ENCODE measurements around the gene RBM48. TPM values are rescaled to one million over a fixed set of nuclear protein-coding genes. Genes with fewer than 3 reads are reported as not detected.
"Not testable (repeated sequence)": the region's sequence is repeated elsewhere in the genome, so short reads cannot be mapped to it uniquely, and the experiment has no call there.

Gene RBM48
- 6.7 TPM for polyA plus RNA-seq (2013, experiment 1 of 2)
- 7.4 TPM for polyA plus RNA-seq (2013, experiment 2 of 2)

- WGBS: under 1% methylated on average over 74 of the region's 79 CpGs
Measured at GRCh38 chr7:92528188-92528957, at the start of gene RBM48, which contains the start of gene PEX1. Gene RBM48, plus strand, starts transcription at chr7:92528795. Its CDS starts 19 bp downstream, at chr7:92528814. Gene PEX1, minus strand, starts transcription at chr7:92528520. Its CDS starts 85 bp downstream, at chr7:92528435.

GRCh38 chr7:92479146-92479545 is 49.4 kb upstream of the RBM48 start:
- not testable (repeated sequence) for H3K18ac ChIP-seq (ENCODE audit: low read depth in 1 of 2, low read length in 2 of 2); H2BK15ac ChIP-seq (ENCODE audit: low read depth, poor library complexity, severe bottlenecking); H2BK12ac ChIP-seq (ENCODE audit: low read length in 2 of 2); H2BK120ac ChIP-seq (ENCODE audit: low read depth, low read length); H2AK5ac ChIP-seq (ENCODE audit: low read length, severe bottlenecking); H3K14ac ChIP-seq (ENCODE audit: low read length in 2 of 2); DNase-seq; H3K36me3 ChIP-seq (ENCODE audit: control insufficient read depth in 1 of 2, insufficient read depth in 2 of 2, low read depth in 1 of 2, low read length in 2 of 2); H3K4me3 ChIP-seq (ENCODE audit: insufficient read depth in 1 of 2, low read depth in 1 of 2, low read length in 2 of 2); H3K79me1 ChIP-seq (replicated peaks; ENCODE audit: low read length, poor library complexity, severe bottlenecking); H3K23ac ChIP-seq (ENCODE audit: low read length in 2 of 2); H3K4ac ChIP-seq (ENCODE audit: low read depth in 1 of 2, low read length in 2 of 2); H2AFZ ChIP-seq (ENCODE audit: low read depth, low read length); H3K9ac ChIP-seq (ENCODE audit: low read length); H3K9me3 ChIP-seq (ENCODE audit: control insufficient read depth, low read length); H4K8ac ChIP-seq (ENCODE audit: low read length); H3K27me3 ChIP-seq (ENCODE audit: control insufficient read depth in 1 of 2, insufficient read depth in 1 of 2, low read length in 2 of 2); H3K27ac ChIP-seq (ENCODE audit: low read length, poor library complexity, severe bottlenecking); H2BK5ac ChIP-seq (ENCODE audit: low read depth, low read length, poor library complexity, severe bottlenecking); H4K91ac ChIP-seq (ENCODE audit: low read length); H3K4me2 ChIP-seq (ENCODE audit: low read length, poor library complexity, severe bottlenecking); H3K4me1 ChIP-seq (ENCODE audit: control insufficient read depth, insufficient read depth, low read depth, low read length)
- 95% methylated on average over 4 of the region's 4 CpGs for WGBS

More at GRCh38 chr7:92528188-92528957, at the start of gene RBM48, which contains the start of gene PEX1:
- peak within 1 kb of the TSS; percentile 53 for H2BK5ac ChIP-seq (ENCODE audit: low read depth, low read length, poor library complexity, severe bottlenecking)
- H2AK5ac ChIP-seq (ENCODE audit: low read length, severe bottlenecking): peak within 1 kb of the TSS; percentile 41
- H2BK15ac ChIP-seq (ENCODE audit: low read depth, poor library complexity, severe bottlenecking): no peak within 1 kb of the TSS
- H3K18ac ChIP-seq (ENCODE audit: low read depth in 1 of 2, low read length in 2 of 2): peak within 1 kb of the TSS; percentile 83 to 96
- H3K9ac ChIP-seq (ENCODE audit: low read length): peak within 1 kb of the TSS; percentile 96
- peak within 1 kb of the TSS; percentile 94 for H4K8ac ChIP-seq (ENCODE audit: low read length)
- peak within 1 kb of the TSS; percentile 79 for H4K91ac ChIP-seq (ENCODE audit: low read length)
- peak within 1 kb of the TSS; percentile 88 for H3K4me2 ChIP-seq (ENCODE audit: low read length, poor library complexity, severe bottlenecking)
- peak within 1 kb of the TSS in 1 of 2 experiments; percentile 98 for H3K4ac ChIP-seq (ENCODE audit: low read depth in 1 of 2, low read length in 2 of 2)
- H3K27ac ChIP-seq (ENCODE audit: low read length, poor library complexity, severe bottlenecking): peak within 1 kb of the TSS; percentile 84
- peaks cover 8 to 28% of the 10 kb centered on the region in 2 experiments for H3K36me3 ChIP-seq (ENCODE audit: control insufficient read depth in 1 of 2, insufficient read depth in 2 of 2, low read depth in 1 of 2, low read length in 2 of 2)
- peak within 1 kb of the TSS; percentile 27 for H2BK120ac ChIP-seq (ENCODE audit: low read depth, low read length)
- peak within 1 kb of the TSS in 1 of 2 experiments; percentile 94 for H3K23ac ChIP-seq (ENCODE audit: low read length in 2 of 2)
- peak within 1 kb of the TSS in 1 of 2 experiments; percentile 47 for H2BK12ac ChIP-seq (ENCODE audit: low read length in 2 of 2)
- peak within 1 kb of the TSS; percentile 96 to 99 for H3K4me3 ChIP-seq (ENCODE audit: insufficient read depth in 1 of 2, low read depth in 1 of 2, low read length in 2 of 2)
- H3K79me1 ChIP-seq (replicated peaks; ENCODE audit: low read length, poor library complexity, severe bottlenecking): peaks cover 30% of the 10 kb centered on the region
- peak; percentile 100 for DNase-seq
- H3K9me3 ChIP-seq (ENCODE audit: control insufficient read depth, low read length): no peaks in the 10 kb centered on the region
- no peaks in the 10 kb centered on the region for H3K27me3 ChIP-seq (ENCODE audit: control insufficient read depth in 1 of 2, insufficient read depth in 1 of 2, low read length in 2 of 2)
- H3K4me1 ChIP-seq (ENCODE audit: control insufficient read depth, insufficient read depth, low read depth, low read length): peaks cover 2% of the 10 kb centered on the region
- peak within 1 kb of the TSS; percentile 99 for H2AFZ ChIP-seq (ENCODE audit: low read depth, low read length)
- peak within 1 kb of the TSS in 1 of 2 experiments; percentile 91 for H3K14ac ChIP-seq (ENCODE audit: low read length in 2 of 2)

- not testable (repeated sequence) for H4K8ac ChIP-seq (ENCODE audit: low read length)
Measured at GRCh38 chr7:92483624-92484023, 45.0 kb upstream of the RBM48 start.

GRCh38 chr7:92484226-92484625 is 44.4 kb upstream of the RBM48 start:
- H3K14ac ChIP-seq (ENCODE audit: low read length in 2 of 2); H3K79me1 ChIP-seq (replicated peaks; ENCODE audit: low read length, poor library complexity, severe bottlenecking); H3K18ac ChIP-seq (ENCODE audit: low read depth in 1 of 2, low read length in 2 of 2); H2AFZ ChIP-seq (ENCODE audit: low read depth, low read length); H2AK5ac ChIP-seq (ENCODE audit: low read length, severe bottlenecking); H2BK15ac ChIP-seq (ENCODE audit: low read depth, poor library complexity, severe bottlenecking); H3K27me3 ChIP-seq (ENCODE audit: control insufficient read depth in 1 of 2, insufficient read depth in 1 of 2, low read length in 2 of 2); H2BK5ac ChIP-seq (ENCODE audit: low read depth, low read length, poor library complexity, severe bottlenecking); H3K4me2 ChIP-seq (ENCODE audit: low read length, poor library complexity, severe bottlenecking); H3K4me1 ChIP-seq (ENCODE audit: control insufficient read depth, insufficient read depth, low read depth, low read length); DNase-seq; H3K9me3 ChIP-seq (ENCODE audit: control insufficient read depth, low read length); H2BK120ac ChIP-seq (ENCODE audit: low read depth, low read length); H4K91ac ChIP-seq (ENCODE audit: low read length); H2BK12ac ChIP-seq (ENCODE audit: low read length in 2 of 2); H4K8ac ChIP-seq (ENCODE audit: low read length); H3K27ac ChIP-seq (ENCODE audit: low read length, poor library complexity, severe bottlenecking); H3K4ac ChIP-seq (ENCODE audit: low read depth in 1 of 2, low read length in 2 of 2); H3K9ac ChIP-seq (ENCODE audit: low read length); H3K23ac ChIP-seq (ENCODE audit: low read length in 2 of 2); H3K4me3 ChIP-seq (ENCODE audit: insufficient read depth in 1 of 2, low read depth in 1 of 2, low read length in 2 of 2): not testable (repeated sequence)
- peaks cover 8 to 37% of the 10 kb centered on the region in 2 experiments for H3K36me3 ChIP-seq (ENCODE audit: control insufficient read depth in 1 of 2, insufficient read depth in 2 of 2, low read depth in 1 of 2, low read length in 2 of 2)
- WGBS: 95% methylated on average over 6 of the region's 6 CpGs

More at GRCh38 chr7:92483624-92484023, 45.0 kb upstream of the RBM48 start:
- H3K4ac ChIP-seq (ENCODE audit: low read depth in 1 of 2, low read length in 2 of 2); H3K14ac ChIP-seq (ENCODE audit: low read length in 2 of 2); H3K79me1 ChIP-seq (replicated peaks; ENCODE audit: low read length, poor library complexity, severe bottlenecking); H3K27ac ChIP-seq (ENCODE audit: low read length, poor library complexity, severe bottlenecking); H2BK120ac ChIP-seq (ENCODE audit: low read depth, low read length); DNase-seq; H2BK5ac ChIP-seq (ENCODE audit: low read depth, low read length, poor library complexity, severe bottlenecking); H3K4me3 ChIP-seq (ENCODE audit: insufficient read depth in 1 of 2, low read depth in 1 of 2, low read length in 2 of 2); H3K23ac ChIP-seq (ENCODE audit: low read length in 2 of 2); H3K18ac ChIP-seq (ENCODE audit: low read depth in 1 of 2, low read length in 2 of 2); H2AK5ac ChIP-seq (ENCODE audit: low read length, severe bottlenecking); H4K91ac ChIP-seq (ENCODE audit: low read length); H3K4me2 ChIP-seq (ENCODE audit: low read length, poor library complexity, severe bottlenecking); H2BK15ac ChIP-seq (ENCODE audit: low read depth, poor library complexity, severe bottlenecking); H3K27me3 ChIP-seq (ENCODE audit: control insufficient read depth in 1 of 2, insufficient read depth in 1 of 2, low read length in 2 of 2); H3K9me3 ChIP-seq (ENCODE audit: control insufficient read depth, low read length); H3K9ac ChIP-seq (ENCODE audit: low read length); H2AFZ ChIP-seq (ENCODE audit: low read depth, low read length); H3K4me1 ChIP-seq (ENCODE audit: control insufficient read depth, insufficient read depth, low read depth, low read length); H2BK12ac ChIP-seq (ENCODE audit: low read length in 2 of 2): not testable (repeated sequence)
- H3K36me3 ChIP-seq (ENCODE audit: control insufficient read depth in 1 of 2, insufficient read depth in 2 of 2, low read depth in 1 of 2, low read length in 2 of 2): peaks cover 8 to 31% of the 10 kb centered on the region in 2 experiments
- 52% methylated on average over 5 of the region's 6 CpGs for WGBS
